ENCODE results near the gene MYH9.

MYH9 gene

GRCh38 chr22:36239401-36240171, 148.2 kb downstream of the MYH9 start, which contains the start of gene APOL2:
APOL2 (minus strand) TSS chr22:36239527; CDS start chr22:36233162, 6,365 bp downstream.
- DNase-seq, result peak; percentile 89

- DNase-seq, result peak; percentile 39
Observed at GRCh38 chr22:36239150-36239400, 148.7 kb downstream of the MYH9 start.

- no peak for DNase-seq
Observed at GRCh38 chr22:36238373-36239149, 149.2 kb downstream of the MYH9 start.

- peak; percentile 50 for DNase-seq
Observed at GRCh38 chr22:36237462-36238372, 150.1 kb downstream of the MYH9 start.

GRCh38 chr22:36236388-36237319, 151.1 kb downstream of the MYH9 start:
- no peak for DNase-seq

- no peak for DNase-seq
Observed at GRCh38 chr22:36235585-36235984, 152.2 kb downstream of the MYH9 start.

- peak; percentile 19 for DNase-seq
Observed at GRCh38 chr22:36234919-36235318, 152.8 kb downstream of the MYH9 start.

GRCh38 chr22:36234213-36234612, 153.6 kb downstream of the MYH9 start:
- no peak for DNase-seq

GRCh38 chr22:36233796-36234195, 154.0 kb downstream of the MYH9 start:
- peak; percentile 10 for DNase-seq

- peak; percentile 18 for DNase-seq
Observed at GRCh38 chr22:36232715-36233401, 154.9 kb downstream of the MYH9 start.

Data from stimulated activated CD8-positive, alpha-beta memory T cell treated with anti-CD3 and anti-CD28 coated beads, Interleukin-4, amount 100 ng/mL, for 48 hours (primary cell).